Transverse colon (tissue), 3 donors: ENCODE results near the gene HDAC4.

ENCODE experiments used
- CTCF ChIP-seq, 5 experiments: fragments of 200-600 bp in 3 of 5; fragments of 450-650 bp in 2 of 5; sonication (generic) in 3 of 5; IDR thresholded peaks; 1 replicate in 2 of 5; 2 replicates in 3 of 5; pipeline ENCODE4 v1.5.1; 2016 to 2017; ENCODE audit warnings: antibody characterized with exemption in 5 of 5, inconsistent platforms in 3 of 5, mild to moderate bottlenecking in 2 of 5, moderate library complexity in 1 of 5
- EP300 ChIP-seq: sonication (generic); formaldehyde crosslinking; IDR thresholded peaks from one replicate; pipeline ENCODE4 v1.6.1; 2017; ENCODE audit warnings: antibody characterized with exemption, low read depth
- POLR2A ChIP-seq: fragments of 450-650 bp; IDR thresholded peaks from one replicate; pipeline ENCODE4 v1.6.1; 2016; ENCODE audit warnings: antibody characterized with exemption, mild to moderate bottlenecking, moderate library complexity

GRCh38 chr2:239020541-239021041 is 380.2 kb downstream of the HDAC4 start:
- TF ChIP-seq CTCF (IDR thresholded peaks at IDR 0.05) (no peak), POLR2A (no peak), EP300 (no peak)
